LoVo (cell line): ENCODE measurements around the gene IPO9.
"Not testable (repeated sequence)": the region's sequence is repeated elsewhere in the genome, so short reads cannot be mapped to it uniquely, and the experiment has no call there.

ENCODE experiments used
- DNase-seq: peaks from one replicate; pipeline ENCODE4 v3.0.0-alpha.2; 2016; ENCODE audit warnings: low spot score

IPO9 gene

GRCh38 chr1:201889090-201889968, 60.4 kb downstream of the IPO9 start:
- DNase-seq: no peak

DNA sequence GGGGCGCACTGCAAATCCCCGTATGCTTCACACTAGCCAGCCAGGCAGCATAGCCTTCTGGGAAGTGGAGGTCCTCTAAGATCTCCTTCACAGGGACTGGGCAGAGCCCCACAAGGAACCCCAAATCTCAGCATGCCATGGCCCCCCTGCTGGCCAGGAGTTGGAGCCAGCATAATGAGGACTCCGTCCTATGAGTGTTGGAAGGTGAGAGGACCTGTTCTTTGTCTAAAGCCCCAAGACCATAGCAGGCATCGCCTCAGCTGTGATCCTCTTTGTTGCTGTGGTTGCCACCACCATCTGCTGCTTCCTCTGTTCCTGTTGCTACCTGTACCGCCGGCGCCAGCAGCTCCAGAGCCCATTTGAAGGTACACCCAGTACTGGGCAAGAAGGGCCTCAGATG, 61.3 kb downstream of the IPO9 start:
- DNase-seq: no peak

DNA sequence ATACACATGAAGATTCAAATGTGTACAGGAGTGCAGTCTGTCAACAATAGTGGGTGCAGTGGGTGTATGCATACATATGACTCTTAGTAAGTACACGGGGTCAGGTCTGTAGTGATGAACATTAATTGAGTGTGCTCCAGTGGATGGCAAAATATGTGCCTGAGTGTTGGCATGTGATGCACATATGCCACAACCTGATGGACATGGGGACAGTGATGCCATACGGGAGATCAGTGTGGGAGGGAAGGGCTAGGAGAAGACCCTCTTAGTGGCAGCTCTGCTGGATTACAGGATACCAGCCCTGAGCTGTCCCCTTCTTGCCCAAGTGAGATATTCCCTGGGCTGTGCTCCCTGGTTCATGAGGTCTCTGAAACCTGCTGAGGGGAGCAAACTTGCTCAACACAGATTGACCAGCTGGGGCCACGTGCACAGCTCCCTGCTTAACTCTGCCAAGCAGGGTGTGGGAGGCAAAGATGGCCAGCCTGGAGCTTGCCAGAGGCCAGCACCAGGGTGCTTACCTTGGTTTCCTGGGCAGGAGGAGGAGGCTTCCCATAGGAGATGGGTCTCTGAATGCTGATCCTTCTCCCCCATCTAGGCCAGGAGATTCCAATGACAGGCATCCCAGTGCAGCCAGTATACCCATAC, 62.0 kb downstream of the IPO9 start:
- no peak for DNase-seq

DNA sequence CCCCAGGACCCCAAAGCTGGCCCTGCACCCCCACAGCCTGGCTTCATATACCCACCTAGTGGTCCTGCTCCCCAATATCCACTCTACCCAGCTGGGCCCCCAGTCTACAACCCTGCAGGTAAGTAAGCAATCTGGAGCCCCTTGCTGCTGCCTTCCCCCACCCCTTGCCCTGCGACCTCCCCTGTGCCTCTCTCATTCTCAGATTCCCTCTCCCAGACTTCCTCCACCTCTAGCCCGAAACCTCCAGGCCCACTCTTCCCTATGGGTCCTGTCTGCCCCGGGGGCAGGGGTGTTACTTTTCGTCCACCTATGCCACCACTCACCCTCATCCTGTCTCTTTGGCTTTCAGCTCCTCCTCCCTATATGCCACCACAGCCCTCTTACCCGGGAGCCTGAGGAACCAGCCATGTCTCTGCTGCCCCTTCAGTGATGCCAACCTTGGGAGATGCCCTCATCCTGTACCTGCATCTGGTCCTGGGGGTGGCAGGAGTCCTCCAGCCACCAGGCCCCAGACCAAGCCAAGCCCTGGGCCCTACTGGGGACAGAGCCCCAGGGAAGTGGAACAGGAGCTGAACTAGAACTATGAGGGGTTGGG, 62.6 kb downstream of the IPO9 start:
- no peak for DNase-seq

- DNase-seq: no peak
These were observed 63.3 kb downstream of the IPO9 start for GRCh38 chr1:201892211-201892610.

DNA sequence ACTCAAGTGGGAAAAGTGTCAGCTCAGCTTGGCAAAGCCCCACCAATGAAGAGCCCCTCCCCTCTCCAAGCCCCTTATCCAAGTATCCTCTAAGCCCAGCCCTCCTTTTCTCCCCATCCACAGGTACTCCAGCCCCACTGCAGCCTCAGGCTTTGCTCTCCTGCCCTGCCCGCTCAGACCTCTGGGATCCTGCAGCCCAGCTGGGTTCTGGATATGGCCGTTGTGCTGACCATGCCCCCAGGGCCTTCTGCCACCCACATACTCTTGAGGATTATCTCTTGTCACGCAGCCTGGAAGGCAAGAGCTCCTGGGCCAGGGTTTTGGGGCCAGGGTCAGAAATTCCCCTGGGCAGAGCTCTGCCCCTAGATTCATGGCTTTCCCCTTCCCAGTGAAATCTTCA, 64.5 kb downstream of the IPO9 start:
- no peak for DNase-seq

DNA sequence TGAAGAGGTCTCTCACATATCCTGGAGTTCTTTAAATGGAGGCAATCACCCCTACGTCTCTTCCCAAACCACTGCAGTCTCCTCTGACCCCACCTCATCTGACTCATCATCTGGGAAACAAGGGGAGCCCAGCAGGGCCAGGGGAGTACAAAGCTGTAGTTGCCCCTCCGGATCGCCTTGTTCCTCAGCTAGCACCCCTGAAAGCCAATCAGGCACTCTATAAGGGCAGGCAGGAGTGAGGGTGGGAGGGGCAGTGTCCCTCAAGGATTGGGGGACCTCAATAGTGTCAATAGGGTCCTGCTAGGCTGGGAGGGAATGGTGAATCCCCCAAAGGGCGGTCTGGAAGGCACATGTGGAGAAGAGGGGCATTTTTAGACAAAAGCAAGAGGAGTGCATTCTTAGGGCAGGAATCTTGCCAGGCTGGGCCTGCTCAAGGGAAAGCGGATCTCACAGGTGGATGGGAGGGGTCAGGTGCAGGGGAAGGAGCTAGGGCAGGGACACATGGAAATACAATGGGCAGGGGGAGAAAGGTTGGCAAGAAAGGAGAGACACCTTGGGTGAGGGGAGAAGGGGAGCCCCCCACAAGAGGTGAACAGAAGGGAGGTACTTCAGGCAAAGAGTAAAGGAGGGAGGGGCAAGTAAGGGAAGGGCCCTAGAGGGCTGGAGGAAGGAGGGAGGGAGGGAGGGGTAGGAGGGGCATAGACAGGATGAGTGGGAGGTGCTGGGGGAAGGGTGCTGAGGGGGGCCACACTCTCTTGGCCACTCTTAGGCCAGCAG, 65.6 kb downstream of the IPO9 start:
- DNase-seq: no peak

GRCh38 chr1:201895120-201895665, 66.2 kb downstream of the IPO9 start:
- DNase-seq: no peak

DNA sequence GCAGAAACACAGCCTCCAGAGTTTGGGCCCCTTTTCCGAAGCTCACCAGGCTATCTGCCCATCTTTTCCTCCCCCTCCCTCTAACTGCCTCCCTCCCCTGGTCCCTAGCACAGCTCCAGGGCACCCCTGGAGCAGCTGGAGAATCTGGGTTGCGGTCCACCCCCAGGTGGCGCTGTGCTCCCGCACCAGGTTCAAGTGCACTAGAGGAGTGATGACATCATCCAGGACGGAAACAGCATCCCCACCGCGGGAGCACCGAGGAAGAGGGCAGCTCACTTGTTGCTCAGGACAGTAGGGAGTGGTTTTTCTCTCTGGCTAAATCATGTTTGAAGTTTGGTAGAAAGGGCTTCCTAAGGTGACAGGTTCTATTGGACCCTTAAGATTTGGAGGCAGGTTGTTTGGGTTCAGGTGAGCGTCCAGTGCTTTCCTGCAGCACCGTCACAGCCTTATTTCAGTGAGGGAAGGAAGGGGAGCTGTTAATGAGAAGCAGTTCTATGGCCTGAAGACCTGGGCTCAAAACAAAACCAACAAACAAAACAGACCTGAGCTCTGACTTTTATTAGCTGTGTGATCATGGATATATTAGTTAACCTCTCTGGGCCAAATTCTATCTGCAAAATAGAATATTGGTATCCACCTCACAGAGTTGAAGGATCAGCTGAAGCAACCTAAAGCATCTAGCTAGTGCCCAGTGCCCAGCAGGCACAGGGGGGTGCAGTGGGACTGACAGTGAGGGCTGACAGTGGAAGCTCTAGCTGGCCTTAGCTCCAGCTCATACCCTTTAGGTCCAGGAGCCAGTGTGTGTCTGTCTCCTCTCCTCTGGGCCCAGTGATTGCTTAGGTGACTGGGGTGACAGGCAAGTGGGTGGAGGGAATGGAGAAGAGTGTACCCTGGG, 67.2 kb downstream of the IPO9 start:
- DNase-seq: peak; percentile 87

GRCh38 chr1:201896951-201897391, 68.0 kb downstream of the IPO9 start:
- no peak for DNase-seq

DNA sequence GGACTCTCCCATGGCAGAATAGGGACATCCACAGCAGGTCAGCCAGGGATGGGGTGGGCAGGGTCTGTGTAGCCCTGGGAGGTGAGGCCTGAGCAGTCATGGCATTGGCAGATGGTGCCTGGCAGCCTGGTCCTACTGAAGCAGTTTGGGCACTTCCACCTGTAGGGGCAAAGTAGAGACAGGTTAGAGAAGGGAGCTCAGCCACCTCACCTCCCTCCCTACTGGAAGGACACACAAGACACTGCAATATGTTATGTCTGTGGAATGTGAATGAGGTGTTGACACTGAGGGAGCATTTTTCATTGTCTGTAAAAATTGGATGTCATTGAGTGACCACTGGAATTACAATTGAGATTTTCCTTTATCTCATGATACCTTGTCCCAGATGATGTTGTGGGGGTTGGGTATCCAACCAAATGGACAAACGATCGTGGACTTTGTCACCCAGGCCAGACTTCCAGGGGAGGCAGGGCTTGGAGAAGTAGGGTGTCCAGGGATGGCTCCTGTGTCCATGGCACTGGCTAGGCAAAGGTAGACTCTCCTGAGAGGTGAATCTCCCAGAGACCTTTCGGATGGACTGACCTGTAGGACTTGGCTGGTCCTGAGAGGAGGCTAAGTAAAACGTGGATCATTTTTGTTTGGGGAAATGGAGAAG, 69.4 kb downstream of the IPO9 start:
- DNase-seq: no peak

GRCh38 chr1:201898992-201899391, 70.0 kb downstream of the IPO9 start:
- DNase-seq: no peak

- no peak for DNase-seq
These were observed 70.9 kb downstream of the IPO9 start for GRCh38 chr1:201899683-201900429.

DNA sequence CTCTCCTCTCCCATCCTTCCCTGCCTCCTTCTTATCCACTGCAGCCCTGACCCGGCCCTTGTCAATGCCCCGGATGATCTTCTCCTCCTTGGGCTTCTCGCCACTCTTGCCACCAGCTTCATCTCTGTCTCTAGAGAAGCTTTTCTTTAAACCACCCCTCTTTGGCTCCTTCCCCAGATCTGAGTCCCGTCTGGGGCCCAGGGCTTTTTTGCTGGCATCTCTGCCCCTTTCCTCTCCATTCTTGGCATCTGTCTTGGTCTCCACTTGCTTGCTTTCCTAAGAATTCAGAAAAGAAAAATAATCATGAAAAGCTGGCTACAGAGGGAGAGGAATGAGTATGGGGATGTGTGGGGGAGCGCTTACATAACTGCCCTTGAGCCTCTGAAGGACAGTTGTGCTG, 71.5 kb downstream of the IPO9 start:
- no peak for DNase-seq

- not testable (repeated sequence) for DNase-seq
These were observed 72.1 kb downstream of the IPO9 start for GRCh38 chr1:201901036-201901435.

- DNase-seq: no peak
These were observed 73.2 kb downstream of the IPO9 start for GRCh38 chr1:201902198-201902597.

GRCh38 chr1:201903135-201903534, 74.2 kb downstream of the IPO9 start:
- no peak for DNase-seq

- no peak for DNase-seq
These were observed 75.6 kb downstream of the IPO9 start for GRCh38 chr1:201904579-201904978.

DNA sequence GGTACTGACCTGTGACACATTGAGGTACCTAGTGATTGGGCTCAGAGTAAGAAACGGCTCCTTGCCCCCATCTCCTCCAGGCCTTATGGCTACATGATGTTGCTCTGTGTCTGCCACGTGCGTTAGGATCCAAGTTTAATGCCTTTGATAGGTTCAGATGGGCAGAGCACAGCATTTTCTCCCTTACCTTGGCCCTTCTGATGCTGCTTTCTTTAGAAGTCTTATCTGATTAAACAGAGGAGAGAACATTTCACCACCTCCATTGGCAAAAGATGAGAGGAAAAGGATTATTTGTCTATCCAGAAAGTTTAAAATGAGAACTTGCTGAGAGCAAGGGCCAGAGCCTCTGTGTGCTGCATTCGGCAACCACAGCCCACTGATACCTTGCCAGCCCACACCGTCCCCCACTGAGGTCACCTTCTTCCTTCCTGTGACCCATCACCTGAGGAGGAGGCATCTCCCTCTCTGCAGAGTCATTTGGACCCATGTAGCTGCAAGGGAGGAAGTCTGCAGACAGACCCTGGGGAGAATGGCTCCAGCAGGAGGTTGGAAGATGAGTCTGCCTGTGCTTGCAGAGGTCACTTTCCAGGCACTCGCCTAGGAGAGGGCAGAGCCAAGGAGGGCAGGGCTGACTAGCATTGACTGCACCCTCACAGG, 76.4 kb downstream of the IPO9 start:
- no peak for DNase-seq
